Measurements from ENCODE around the gene ECHDC3. TPM values are rescaled to one million over a fixed set of nuclear protein-coding genes. Genes with fewer than 3 reads are reported as not detected.

ECHDC3 gene
- total RNA-seq, 2 donors from 2014 or later, result 24.1 to 153 TPM

DNA sequence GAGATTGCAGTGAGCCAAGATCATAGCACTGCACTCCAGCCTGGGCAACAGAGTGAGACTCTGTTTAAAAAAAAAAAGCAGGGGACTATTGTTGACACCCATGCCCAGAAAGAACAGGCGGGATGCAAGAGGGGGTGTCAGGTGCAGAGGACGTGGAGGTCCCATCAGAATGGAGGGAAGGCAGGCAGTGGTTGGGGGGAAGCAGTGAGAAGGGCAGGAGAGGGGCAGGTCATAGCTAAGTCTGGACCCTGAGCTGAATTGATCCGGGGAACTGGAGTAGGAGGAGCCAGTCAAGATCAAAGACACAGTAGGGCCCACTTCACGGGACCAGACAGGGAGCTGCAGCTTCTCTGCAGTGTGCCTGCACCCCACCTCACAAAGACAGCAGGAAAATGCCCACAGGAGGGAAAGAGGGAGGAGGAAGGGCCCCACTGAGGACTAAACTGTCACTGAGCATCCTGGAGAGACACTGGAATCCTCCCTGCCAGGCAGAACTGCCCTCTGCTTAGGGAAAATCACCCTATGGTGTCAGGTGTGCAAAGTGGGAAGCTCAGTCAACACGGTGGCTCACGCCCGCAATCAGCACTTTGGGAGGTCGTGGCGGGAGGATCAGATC, 27.3 kb upstream of the ECHDC3 start:
- Histone ChIP-seq H3K27me3 (no peaks in the 10 kb centered on the region), H3K9me3 (no peaks in the 10 kb centered on the region), H3K4me1 (peaks cover 22% of the 10 kb centered on the region), H3K27ac (no peak overlapping the region), H3K4me3 (no peak overlapping the region), H3K36me3 (replicated peaks in 1 of 2; ENCODE audit: insufficient read depth in 1 of 2, low read depth in 2 of 2) (no peaks in the 10 kb centered on the region)
- 62 to 75% methylated on average over 7 to 9 of the region's 9 CpGs for WGBS, 2 donors
- DNase-seq, result no peak
- no peak for ATAC-seq
- intact Hi-C loops (cut with DNase I), result loop anchor here (10.0 kb wide), 1 partner anchor 90 kb away; no protein-coding TSS in a partner anchor
- no peak for TF ChIP-seq CTCF (IDR thresholded peaks at IDR 0.05)
- no peak for TF ChIP-seq POLR2A (IDR thresholded peaks at IDR 0.05)

- Histone ChIP-seq H3K4me1 (peaks cover 22% of the 10 kb centered on the region), H3K9me3 (no peaks in the 10 kb centered on the region), H3K27ac (peak overlapping the region; percentile 44 to 78 (median 50)), H3K4me3 (no peak overlapping the region), H3K27me3 (no peaks in the 10 kb centered on the region), H3K36me3 (replicated peaks in 1 of 2; ENCODE audit: insufficient read depth in 1 of 2, low read depth in 2 of 2) (no peaks in the 10 kb centered on the region)
- ATAC-seq, result peak; percentile 83
- TF ChIP-seq POLR2A (IDR thresholded peaks at IDR 0.05) (peak in 1 of 3 donors; percentile 8), CTCF (IDR thresholded peaks at IDR 0.05) (no peak)
- DNase-seq, result peak; percentile 49 to 67 (median 58)
- intact Hi-C loops (cut with DNase I), result loop anchor here (10.0 kb wide), 1 partner anchor 91 kb away; no protein-coding TSS in a partner anchor
- WGBS, 2 donors, result 17 to 32% methylated on average over 13 of the region's 13 CpGs
Measured at GRCh38 chr10:11715815-11716494, 26.2 kb upstream of the ECHDC3 start.

- ATAC-seq (no peak), DNase-seq (no peak)
- Histone ChIP-seq H3K4me1 (peaks cover 22% of the 10 kb centered on the region), H3K27ac (peak overlapping the region; percentile 44 to 78 (median 50)), H3K4me3 (no peak overlapping the region), H3K36me3 (replicated peaks in 1 of 2; ENCODE audit: insufficient read depth in 1 of 2, low read depth in 2 of 2) (no peaks in the 10 kb centered on the region), H3K27me3 (no peaks in the 10 kb centered on the region), H3K9me3 (no peaks in the 10 kb centered on the region)
- intact Hi-C loops (cut with DNase I), result loop anchor here (10.0 kb wide), 1 partner anchor 92 kb away; no protein-coding TSS in a partner anchor
- 98 to 99% methylated on average over 4 of the region's 4 CpGs for WGBS, 2 donors
- no peak for TF ChIP-seq CTCF (IDR thresholded peaks at IDR 0.05)
Measured at GRCh38 chr10:11716686-11717085, 25.5 kb upstream of the ECHDC3 start.

- Histone ChIP-seq H3K27ac (no peak overlapping the region), H3K4me3 (no peak overlapping the region), H3K4me1 (peaks cover 13% of the 10 kb centered on the region), H3K9me3 (no peaks in the 10 kb centered on the region), H3K36me3 (replicated peaks in 1 of 2; ENCODE audit: insufficient read depth in 1 of 2, low read depth in 2 of 2) (no peaks in the 10 kb centered on the region), H3K27me3 (no peaks in the 10 kb centered on the region)
- no peak for TF ChIP-seq CTCF (IDR thresholded peaks at IDR 0.05)
- no peak for TF ChIP-seq POLR2A (IDR thresholded peaks at IDR 0.05)
- no peak for DNase-seq
- 83 to 91% methylated on average over 13 of the region's 13 CpGs for WGBS, 2 donors
- intact Hi-C loops (cut with DNase I), result loop anchor here (10.0 kb wide), 2 partner anchors 95 to 205 kb away; no protein-coding TSS in a partner anchor
- ATAC-seq, result no peak
Measured at GRCh38 chr10:11719496-11720259, 22.5 kb upstream of the ECHDC3 start.
